ENCODE results near the gene GPR146. TPM values are rescaled to one million over a fixed set of nuclear protein-coding genes. Genes with fewer than 3 reads are reported as not detected.

GPR146 gene
- total and polyA plus RNA-seq, 2 donors (not counting 1 experiment from before 2014, with no cell fraction given): 2.2 to 3.3 TPM

- Histone ChIP-seq H3K79me2 (ENCODE audit: control insufficient read depth, insufficient read depth, low read length) (no peaks in the 10 kb centered on the region), H3K9me3 (ENCODE audit: control insufficient read depth, insufficient read depth, low read depth, low read length) (no peaks in the 10 kb centered on the region), H4K20me1 (ENCODE audit: control insufficient read depth, extremely low read depth, insufficient read depth, low read length) (no peaks in the 10 kb centered on the region), H3K36me3 (ENCODE audit: control insufficient read depth, insufficient read depth, low read length) (peaks cover 2% of the 10 kb centered on the region), H3K4me3 (replicated peaks in 1 of 4; ENCODE audit: control extremely low read depth in 1 of 4, insufficient read depth in 1 of 4, low read depth in 3 of 4, low read length in 4 of 4) (no peak overlapping the region), H3K9ac (ENCODE audit: insufficient read depth, low read length) (no peak overlapping the region), H3K27me3 (ENCODE audit: control insufficient read depth, insufficient read depth, low read length) (no peaks in the 10 kb centered on the region), H3K27ac (ENCODE audit: insufficient read depth, low read length) (no peak overlapping the region), H3K4me1 (ENCODE audit: control insufficient read depth, extremely low read depth, insufficient read depth, low read length) (peaks cover 17% of the 10 kb centered on the region), H2AFZ (ENCODE audit: low read length) (no peak overlapping the region), H3K4me2 (ENCODE audit: extremely low read depth, insufficient read depth, low read length) (no peak overlapping the region)
- no peak for TF ChIP-seq EZH2 (IDR thresholded peaks at IDR 0.05; ENCODE audit: low read length, missing control alignments)
- no peak for DNase-seq (ENCODE audit: low read depth in 2 of 2)
Observed at GRCh38 chr7:1090236-1090635, 45.9 kb downstream of the GPR146 start.

DNA sequence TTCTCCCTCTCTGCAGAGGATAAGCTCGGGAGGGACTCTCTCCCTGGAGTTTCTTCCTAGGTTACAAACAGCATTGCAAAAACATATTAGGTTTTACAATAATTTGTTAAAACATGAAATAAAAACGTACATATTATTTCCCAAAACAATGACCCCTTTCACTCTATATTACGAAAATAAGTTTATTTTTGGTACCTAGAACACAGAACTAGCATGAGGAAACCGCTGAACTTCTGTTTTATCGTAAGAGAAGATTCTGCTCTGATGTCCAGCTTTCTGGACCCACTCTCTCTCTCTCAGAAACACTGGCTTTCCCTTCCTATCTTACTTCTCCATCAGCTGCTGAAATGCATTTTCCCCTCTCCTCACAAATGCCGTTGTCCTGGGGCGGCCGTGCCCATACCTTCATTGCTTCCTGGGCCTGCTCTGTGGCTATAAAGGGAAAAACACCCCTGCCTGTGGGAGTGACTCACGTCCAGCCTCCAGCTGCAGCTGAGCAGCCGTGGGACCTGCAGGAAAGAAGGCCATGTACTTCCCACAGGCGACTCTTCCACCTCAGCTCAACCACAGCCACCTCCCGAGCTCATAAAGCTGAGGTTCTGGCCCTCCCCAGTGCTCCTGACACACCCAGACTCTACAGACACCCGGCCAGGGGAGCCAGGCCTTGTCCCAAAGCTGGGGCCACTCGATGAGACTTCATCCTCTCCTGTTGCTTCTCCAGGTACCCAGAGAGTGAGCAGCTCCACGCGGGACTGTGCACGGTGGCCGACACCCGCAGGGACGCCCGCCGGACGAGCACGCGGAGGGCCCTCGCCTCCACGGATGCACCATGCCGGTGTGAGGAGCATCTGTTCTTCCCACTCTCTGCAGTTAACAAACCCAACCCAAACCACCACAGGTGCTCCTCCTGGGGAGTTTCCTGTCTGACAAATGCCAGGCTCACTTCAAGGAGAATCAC is 46.6 kb downstream of the GPR146 start:
- H2AFZ ChIP-seq (ENCODE audit: low read length): no peak overlapping the region
- H3K9me3 ChIP-seq (ENCODE audit: control insufficient read depth, insufficient read depth, low read depth, low read length): no peaks in the 10 kb centered on the region
- no peaks in the 10 kb centered on the region for H3K27me3 ChIP-seq (ENCODE audit: control insufficient read depth, insufficient read depth, low read length)
- no peak overlapping the region for H3K27ac ChIP-seq (ENCODE audit: insufficient read depth, low read length)
- no peak overlapping the region for H3K9ac ChIP-seq (ENCODE audit: insufficient read depth, low read length)
- no peaks in the 10 kb centered on the region for H3K79me2 ChIP-seq (ENCODE audit: control insufficient read depth, insufficient read depth, low read length)
- DNase-seq (ENCODE audit: low read depth in 2 of 2): peak in 1 of 2 donors; percentile 46
- H3K4me1 ChIP-seq (ENCODE audit: control insufficient read depth, extremely low read depth, insufficient read depth, low read length): peaks cover 17% of the 10 kb centered on the region
- TF ChIP-seq, protein P1, sequence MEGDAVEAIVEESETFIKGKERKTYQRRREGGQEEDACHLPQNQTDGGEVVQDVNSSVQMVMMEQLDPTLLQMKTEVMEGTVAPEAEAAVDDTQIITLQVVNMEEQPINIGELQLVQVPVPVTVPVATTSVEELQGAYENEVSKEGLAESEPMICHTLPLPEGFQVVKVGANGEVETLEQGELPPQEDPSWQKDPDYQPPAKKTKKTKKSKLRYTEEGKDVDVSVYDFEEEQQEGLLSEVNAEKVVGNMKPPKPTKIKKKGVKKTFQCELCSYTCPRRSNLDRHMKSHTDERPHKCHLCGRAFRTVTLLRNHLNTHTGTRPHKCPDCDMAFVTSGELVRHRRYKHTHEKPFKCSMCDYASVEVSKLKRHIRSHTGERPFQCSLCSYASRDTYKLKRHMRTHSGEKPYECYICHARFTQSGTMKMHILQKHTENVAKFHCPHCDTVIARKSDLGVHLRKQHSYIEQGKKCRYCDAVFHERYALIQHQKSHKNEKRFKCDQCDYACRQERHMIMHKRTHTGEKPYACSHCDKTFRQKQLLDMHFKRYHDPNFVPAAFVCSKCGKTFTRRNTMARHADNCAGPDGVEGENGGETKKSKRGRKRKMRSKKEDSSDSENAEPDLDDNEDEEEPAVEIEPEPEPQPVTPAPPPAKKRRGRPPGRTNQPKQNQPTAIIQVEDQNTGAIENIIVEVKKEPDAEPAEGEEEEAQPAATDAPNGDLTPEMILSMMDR (conservative IDR thresholded peaks at IDR 0.05 in 1 of 2, IDR thresholded peaks at IDR 0.05 in 1 of 2; ENCODE audit: low read depth in 1 of 2, low read length in 2 of 2): no peak
- TF ChIP-seq EZH2 (IDR thresholded peaks at IDR 0.05; ENCODE audit: low read length, missing control alignments): no peak
- H3K4me2 ChIP-seq (ENCODE audit: extremely low read depth, insufficient read depth, low read length): no peak overlapping the region
- no peak overlapping the region for H3K4me3 ChIP-seq (replicated peaks in 1 of 4; ENCODE audit: control extremely low read depth in 1 of 4, insufficient read depth in 1 of 4, low read depth in 3 of 4, low read length in 4 of 4)
- H4K20me1 ChIP-seq (ENCODE audit: control insufficient read depth, extremely low read depth, insufficient read depth, low read length): no peaks in the 10 kb centered on the region
- peaks cover 2% of the 10 kb centered on the region for H3K36me3 ChIP-seq (ENCODE audit: control insufficient read depth, insufficient read depth, low read length)

- H4K20me1 ChIP-seq (ENCODE audit: control insufficient read depth, extremely low read depth, insufficient read depth, low read length): no peaks in the 10 kb centered on the region
- peaks cover 2% of the 10 kb centered on the region for H3K36me3 ChIP-seq (ENCODE audit: control insufficient read depth, insufficient read depth, low read length)
- H3K9me3 ChIP-seq (ENCODE audit: control insufficient read depth, insufficient read depth, low read depth, low read length): no peaks in the 10 kb centered on the region
- H3K4me3 ChIP-seq (replicated peaks in 1 of 4; ENCODE audit: control extremely low read depth in 1 of 4, insufficient read depth in 1 of 4, low read depth in 3 of 4, low read length in 4 of 4): no peak overlapping the region
- no peak overlapping the region for H2AFZ ChIP-seq (ENCODE audit: low read length)
- H3K79me2 ChIP-seq (ENCODE audit: control insufficient read depth, insufficient read depth, low read length): no peaks in the 10 kb centered on the region
- H3K9ac ChIP-seq (ENCODE audit: insufficient read depth, low read length): no peak overlapping the region
- no peak overlapping the region for H3K27ac ChIP-seq (ENCODE audit: insufficient read depth, low read length)
- H3K4me1 ChIP-seq (ENCODE audit: control insufficient read depth, extremely low read depth, insufficient read depth, low read length): peaks cover 13% of the 10 kb centered on the region
- TF ChIP-seq EZH2 (IDR thresholded peaks at IDR 0.05; ENCODE audit: low read length, missing control alignments): no peak
- TF ChIP-seq, protein P1 (conservative IDR thresholded peaks at IDR 0.05 in 1 of 2, IDR thresholded peaks at IDR 0.05 in 1 of 2; ENCODE audit: low read depth in 1 of 2, low read length in 2 of 2): no peak
- H3K4me2 ChIP-seq (ENCODE audit: extremely low read depth, insufficient read depth, low read length): no peak overlapping the region
- no peak for DNase-seq (ENCODE audit: low read depth in 2 of 2)
- H3K27me3 ChIP-seq (ENCODE audit: control insufficient read depth, insufficient read depth, low read length): no peaks in the 10 kb centered on the region
Observed at GRCh38 chr7:1091644-1092027, 47.3 kb downstream of the GPR146 start.
